SK-N-SH (cell line): ENCODE results near the gene HOMER1. TPM values are rescaled to one million over a fixed set of nuclear protein-coding genes. Genes with fewer than 3 reads are reported as not detected.

Experiments
- CTCF ChIA-PET: fragments of 300-600, 350-600 bp; formaldehyde crosslinking; extraction: SDS; loops from one replicate; lab custom pipeline; 2021; lab: Yijun Ruan, JAX
- POLR2A ChIA-PET: fragments of 350-600 bp; sonication (Branson Sonifier 250); formaldehyde crosslinking; extraction: SDS; loops from one replicate; lab custom pipeline; 2020; ENCODE audit warnings: antibody characterized with exemption, inconsistent platforms; lab: Yijun Ruan, JAX
- DNase-seq: peaks from one replicate; pipeline ENCODE4 v3.0.0; 2012
- H2AFZ ChIP-seq: fragments of 200-600 bp; sonication (generic); 2 replicates; pipeline ENCODE4 v1.8.1; 2016; ENCODE audit warnings: antibody characterized with exemption, mild to moderate bottlenecking, low read depth
- H3F3A ChIP-seq: fragments of 200-600 bp; sonication (generic); replicated peaks from 2 replicates; pipeline ENCODE3; 2016; ENCODE audit warnings: antibody characterized with exemption, mild to moderate bottlenecking; ENCODE audit not compliant: insufficient read depth
- H3K27ac ChIP-seq, 2 experiments: fragments of 200-500 bp in 1 of 2; fragments of 200-600 bp in 1 of 2; sonication (Bioruptor generic) in 1 of 2; sonication (generic), shearing (Covaris generic) in 1 of 2; 2 replicates each; pipeline versions ENCODE4 v1.5.1 to v1.6.1; 2014 to 2016; ENCODE audit warnings: low read depth in 2 of 2, inconsistent platforms in 1 of 2, low read length in 1 of 2, mild to moderate bottlenecking in 1 of 2, mixed read lengths in 1 of 2
- H3K27me3 ChIP-seq: fragments of 200-600 bp; sonication (generic), shearing (Covaris generic); 2 replicates; pipeline ENCODE4 v1.6.1; 2016; ENCODE audit warnings: mixed run types; ENCODE audit not compliant: insufficient read depth
- H3K36me3 ChIP-seq, 2 experiments: fragments of 200-500 bp in 1 of 2; fragments of 200-600 bp in 1 of 2; sonication (Bioruptor generic) in 1 of 2; sonication (generic) in 1 of 2; replicated peaks in 1 of 2; 2 replicates each; pipeline versions ENCODE3 to v1.5.1; 2014 to 2016; ENCODE audit warnings: low read length in 1 of 2, mild to moderate bottlenecking in 1 of 2; ENCODE audit not compliant: insufficient read depth in 2 of 2, control insufficient read depth in 1 of 2
- H3K4me1 ChIP-seq, 2 experiments: fragments of 200-500 bp in 1 of 2; fragments of 200-600 bp in 1 of 2; sonication (Bioruptor generic) in 1 of 2; sonication (generic), shearing (Covaris generic) in 1 of 2; 2 replicates each; pipeline versions ENCODE4 v1.5.1 to v1.6.1; 2014 to 2016; ENCODE audit warnings: low read depth in 1 of 2, low read length in 1 of 2, mixed run types in 1 of 2; ENCODE audit not compliant: insufficient read depth in 2 of 2, control insufficient read depth in 1 of 2
- H3K4me2 ChIP-seq: fragments of 200-600 bp; sonication (generic), shearing (Covaris generic); 2 replicates; pipeline ENCODE4 v1.6.1; 2017; ENCODE audit warnings: mixed run types
- H3K4me3 ChIP-seq, 2 experiments: fragments of 200-500 bp in 1 of 2; fragments of 200-600 bp in 1 of 2; sonication (Bioruptor generic) in 1 of 2; sonication (generic), shearing (Covaris generic) in 1 of 2; 2 replicates each; pipeline versions ENCODE4 v1.5.1 to v1.8.1; 2014 to 2016; ENCODE audit warnings: low read depth in 2 of 2, inconsistent platforms in 1 of 2, low read length in 1 of 2, mild to moderate bottlenecking in 1 of 2, mixed read lengths in 1 of 2, moderate library complexity in 1 of 2
- H3K79me2 ChIP-seq: fragments of 200-600 bp; sonication (generic); 2 replicates; pipeline ENCODE4 v1.8.1; 2017; ENCODE audit warnings: mild to moderate bottlenecking; ENCODE audit not compliant: insufficient read depth
- H3K9ac ChIP-seq: fragments of 200-600 bp; sonication (generic); 2 replicates; pipeline ENCODE4 v1.6.1; 2017; ENCODE audit warnings: mixed run types
- H3K9me2 ChIP-seq: fragments of 200-600 bp; sonication (generic); 2 replicates; pipeline ENCODE4 v1.6.1; 2017; ENCODE audit warnings: mixed run types
- H3K9me3 ChIP-seq: fragments of 200-600 bp; sonication (generic); 2 replicates; pipeline ENCODE4 v1.6.1; 2017; ENCODE audit warnings: mixed run types, mild to moderate bottlenecking, moderate library complexity
- H4K20me1 ChIP-seq: fragments of 200-600 bp; sonication (generic); 2 replicates; pipeline ENCODE4 v1.6.1; 2017; ENCODE audit warnings: mild to moderate bottlenecking, mixed run types; ENCODE audit not compliant: insufficient read depth
- ELF1 ChIP-seq: IDR thresholded peaks from 2 replicates; pipeline ENCODE4 v1.4.0; 2012
- FOXJ3 ChIP-seq: sonication (generic); formaldehyde crosslinking; IDR thresholded peaks from 2 replicates; pipeline ENCODE4 v1.5.1; 2020; ENCODE audit warnings: mild to moderate bottlenecking, missing genetic modification reagents
- MEF2A ChIP-seq: IDR thresholded peaks from 2 replicates; pipeline ENCODE4 v1.4.0; 2012; ENCODE audit warnings: low read depth, borderline replicate concordance
- MXI1 ChIP-seq: IDR thresholded peaks from 2 replicates; pipeline ENCODE4 v1.6.1; 2012; ENCODE audit warnings: mild to moderate bottlenecking, low read depth, low read length, improper control_type of control experiment
- NFIC ChIP-seq: IDR thresholded peaks from 2 replicates; pipeline ENCODE4 v1.4.0; 2012; ENCODE audit warnings: borderline replicate concordance
- RXRA ChIP-seq: IDR thresholded peaks from 2 replicates; pipeline ENCODE4 v1.4.0; 2012; ENCODE audit warnings: low read depth, mild to moderate bottlenecking, borderline replicate concordance
- SIN3A ChIP-seq: IDR thresholded peaks from 2 replicates; pipeline ENCODE4 v1.6.1; 2012; ENCODE audit warnings: low read depth, mild to moderate bottlenecking, low read length, moderate library complexity, borderline replicate concordance
- TAF1 ChIP-seq: IDR thresholded peaks from 2 replicates; pipeline ENCODE4 v1.6.1; 2012; ENCODE audit warnings: low read depth, mild to moderate bottlenecking, low read length, moderate library complexity, borderline replicate concordance
- YY1 ChIP-seq: IDR thresholded peaks from 2 replicates; pipeline ENCODE4 v1.4.0; 2012; ENCODE audit warnings: low read depth, mild to moderate bottlenecking
- WGBS: methylation state at CpG from one replicate; pipeline ENCODE4 v1.1.6; 2017; ENCODE audit warnings: low lambda C conversion rate; 5-methylcytosine and 5-hydroxymethylcytosine counted together
- polyA plus RNA-seq, 3 experiments: library from polyadenylated mRNA; depleted of rRNA; stranded (reverse); fragments of >200 nt; gene quantifications; 2 replicates each; pipeline ENCODE4 v1.2.3, GENCODE V29; 2012
- TF ChIP-seq, protein P1 (sequence below): fragments of 150-350 bp; IDR thresholded peaks from 2 replicates; pipeline ENCODE4 v1.6.1; 2016; ENCODE audit warnings: mild to moderate bottlenecking, low read depth, low read length
- TF ChIP-seq, protein P2 (sequence below): IDR thresholded peaks from 2 replicates; pipeline ENCODE4 v1.4.0; 2012; ENCODE audit warnings: low read depth, borderline replicate concordance
- TF ChIP-seq, protein P3 (sequence below): IDR thresholded peaks from 2 replicates; pipeline ENCODE4 v1.4.0; 2012; ENCODE audit warnings: low read depth, borderline replicate concordance
- TF ChIP-seq, protein P4 (sequence below): IDR thresholded peaks from 2 replicates; pipeline ENCODE4; 2012
- TF ChIP-seq, protein P5 (sequence below): fragments of 200-600 bp; sonication (generic); IDR thresholded peaks from 2 replicates; pipeline ENCODE4 v1.6.1; 2017; ENCODE audit warnings: antibody characterized with exemption, mild to moderate bottlenecking, moderate library complexity

HOMER1 gene
- polyA plus RNA-seq, 1 of the 3 experiments (the other 2 are of a cell fraction): 2.2 TPM

DNA sequence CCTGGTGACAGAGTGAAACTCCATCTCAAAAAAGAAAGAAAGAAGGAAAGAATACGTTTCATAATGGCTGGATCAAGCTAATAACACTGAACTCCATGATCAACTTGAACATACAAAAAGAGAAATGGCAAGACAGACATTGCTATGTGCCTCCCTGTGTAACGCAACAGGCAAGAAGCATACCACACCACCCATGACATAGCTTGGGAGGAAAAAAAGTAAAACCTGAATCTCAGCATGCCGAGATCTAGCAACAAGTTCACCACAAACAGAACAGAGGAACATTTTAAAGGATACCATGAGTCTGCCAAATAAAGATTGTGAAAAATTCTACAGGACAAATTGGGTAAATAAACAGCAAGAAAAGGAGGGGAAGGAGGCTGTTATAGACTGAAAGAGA is 26.7 kb downstream of the HOMER1 start:
- Histone ChIP-seq H3F3A (no peaks in the 10 kb centered on the region), H3K9ac (no peak overlapping the region), H3K4me3 (no peak overlapping the region), H3K9me2 (no peaks in the 10 kb centered on the region), H3K9me3 (no peaks in the 10 kb centered on the region), H3K4me1 (peaks cover 0 to 3% of the 10 kb centered on the region in 2 experiments; a peak in 1 of 4 replicates), H3K79me2 (peaks cover 3% of the 10 kb centered on the region; the same call in 1 of the 2 replicates), H3K4me2 (no peak overlapping the region), H3K36me3 (no peaks in the 10 kb centered on the region), H2AFZ (no peak overlapping the region), H3K27ac (no peak overlapping the region), H3K27me3 (no peaks in the 10 kb centered on the region), H4K20me1 (no peaks in the 10 kb centered on the region)
- WGBS: 83% methylated on average over 3 of the region's 3 CpGs
- DNase-seq: no peak
- no peak for TF ChIP-seq SIN3A
- no peak for TF ChIP-seq YY1
- TF ChIP-seq RXRA: no peak
- TF ChIP-seq, protein P1, sequence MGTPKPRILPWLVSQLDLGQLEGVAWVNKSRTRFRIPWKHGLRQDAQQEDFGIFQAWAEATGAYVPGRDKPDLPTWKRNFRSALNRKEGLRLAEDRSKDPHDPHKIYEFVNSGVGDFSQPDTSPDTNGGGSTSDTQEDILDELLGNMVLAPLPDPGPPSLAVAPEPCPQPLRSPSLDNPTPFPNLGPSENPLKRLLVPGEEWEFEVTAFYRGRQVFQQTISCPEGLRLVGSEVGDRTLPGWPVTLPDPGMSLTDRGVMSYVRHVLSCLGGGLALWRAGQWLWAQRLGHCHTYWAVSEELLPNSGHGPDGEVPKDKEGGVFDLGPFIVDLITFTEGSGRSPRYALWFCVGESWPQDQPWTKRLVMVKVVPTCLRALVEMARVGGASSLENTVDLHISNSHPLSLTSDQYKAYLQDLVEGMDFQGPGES: no peak
- no peak for TF ChIP-seq MEF2A
- TF ChIP-seq, protein P2, sequence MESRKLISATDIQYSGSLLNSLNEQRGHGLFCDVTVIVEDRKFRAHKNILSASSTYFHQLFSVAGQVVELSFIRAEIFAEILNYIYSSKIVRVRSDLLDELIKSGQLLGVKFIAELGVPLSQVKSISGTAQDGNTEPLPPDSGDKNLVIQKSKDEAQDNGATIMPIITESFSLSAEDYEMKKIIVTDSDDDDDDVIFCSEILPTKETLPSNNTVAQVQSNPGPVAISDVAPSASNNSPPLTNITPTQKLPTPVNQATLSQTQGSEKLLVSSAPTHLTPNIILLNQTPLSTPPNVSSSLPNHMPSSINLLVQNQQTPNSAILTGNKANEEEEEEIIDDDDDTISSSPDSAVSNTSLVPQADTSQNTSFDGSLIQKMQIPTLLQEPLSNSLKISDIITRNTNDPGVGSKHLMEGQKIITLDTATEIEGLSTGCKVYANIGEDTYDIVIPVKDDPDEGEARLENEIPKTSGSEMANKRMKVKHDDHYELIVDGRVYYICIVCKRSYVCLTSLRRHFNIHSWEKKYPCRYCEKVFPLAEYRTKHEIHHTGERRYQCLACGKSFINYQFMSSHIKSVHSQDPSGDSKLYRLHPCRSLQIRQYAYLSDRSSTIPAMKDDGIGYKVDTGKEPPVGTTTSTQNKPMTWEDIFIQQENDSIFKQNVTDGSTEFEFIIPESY: no peak
- TF ChIP-seq, protein P3, sequence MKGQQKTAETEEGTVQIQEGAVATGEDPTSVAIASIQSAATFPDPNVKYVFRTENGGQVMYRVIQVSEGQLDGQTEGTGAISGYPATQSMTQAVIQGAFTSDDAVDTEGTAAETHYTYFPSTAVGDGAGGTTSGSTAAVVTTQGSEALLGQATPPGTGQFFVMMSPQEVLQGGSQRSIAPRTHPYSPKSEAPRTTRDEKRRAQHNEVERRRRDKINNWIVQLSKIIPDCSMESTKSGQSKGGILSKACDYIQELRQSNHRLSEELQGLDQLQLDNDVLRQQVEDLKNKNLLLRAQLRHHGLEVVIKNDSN: no peak
- TF ChIP-seq, protein P4, sequence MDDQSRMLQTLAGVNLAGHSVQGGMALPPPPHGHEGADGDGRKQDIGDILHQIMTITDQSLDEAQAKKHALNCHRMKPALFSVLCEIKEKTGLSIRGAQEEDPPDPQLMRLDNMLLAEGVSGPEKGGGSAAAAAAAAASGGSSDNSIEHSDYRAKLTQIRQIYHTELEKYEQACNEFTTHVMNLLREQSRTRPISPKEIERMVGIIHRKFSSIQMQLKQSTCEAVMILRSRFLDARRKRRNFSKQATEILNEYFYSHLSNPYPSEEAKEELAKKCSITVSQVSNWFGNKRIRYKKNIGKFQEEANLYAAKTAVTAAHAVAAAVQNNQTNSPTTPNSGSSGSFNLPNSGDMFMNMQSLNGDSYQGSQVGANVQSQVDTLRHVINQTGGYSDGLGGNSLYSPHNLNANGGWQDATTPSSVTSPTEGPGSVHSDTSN: no peak
- no peak for TF ChIP-seq TAF1
- TF ChIP-seq, protein P5, sequence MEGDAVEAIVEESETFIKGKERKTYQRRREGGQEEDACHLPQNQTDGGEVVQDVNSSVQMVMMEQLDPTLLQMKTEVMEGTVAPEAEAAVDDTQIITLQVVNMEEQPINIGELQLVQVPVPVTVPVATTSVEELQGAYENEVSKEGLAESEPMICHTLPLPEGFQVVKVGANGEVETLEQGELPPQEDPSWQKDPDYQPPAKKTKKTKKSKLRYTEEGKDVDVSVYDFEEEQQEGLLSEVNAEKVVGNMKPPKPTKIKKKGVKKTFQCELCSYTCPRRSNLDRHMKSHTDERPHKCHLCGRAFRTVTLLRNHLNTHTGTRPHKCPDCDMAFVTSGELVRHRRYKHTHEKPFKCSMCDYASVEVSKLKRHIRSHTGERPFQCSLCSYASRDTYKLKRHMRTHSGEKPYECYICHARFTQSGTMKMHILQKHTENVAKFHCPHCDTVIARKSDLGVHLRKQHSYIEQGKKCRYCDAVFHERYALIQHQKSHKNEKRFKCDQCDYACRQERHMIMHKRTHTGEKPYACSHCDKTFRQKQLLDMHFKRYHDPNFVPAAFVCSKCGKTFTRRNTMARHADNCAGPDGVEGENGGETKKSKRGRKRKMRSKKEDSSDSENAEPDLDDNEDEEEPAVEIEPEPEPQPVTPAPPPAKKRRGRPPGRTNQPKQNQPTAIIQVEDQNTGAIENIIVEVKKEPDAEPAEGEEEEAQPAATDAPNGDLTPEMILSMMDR: no peak
- TF ChIP-seq ELF1: no peak
- no peak for TF ChIP-seq NFIC
- TF ChIP-seq MXI1: no peak
- TF ChIP-seq FOXJ3 (CRISPR knock-in tag): no peak
- CTCF ChIA-PET: interaction anchor here (1.0 to 1.5 kb wide), 3 partner anchors 21 to 462 kb away, joined by 3 to 4 read pairs (median 3); no protein-coding TSS in a partner anchor
- POLR2A ChIA-PET: interaction anchor here (1.3 kb wide), 1 partner anchor 13 kb away, joined by 3 read pairs; no protein-coding TSS in a partner anchor
